GM10266 (cell line): ENCODE data around the gene ZAR1L.
A peak's percentile ranks its signal among the peaks of the same experiment; 100 is the strongest.

Experiments used
- DNase-seq: peaks from one replicate; pipeline ENCODE4 v3.0.0; 2012; ENCODE audit errors: extremely low spot score
- TF ChIP-seq, protein P1 (sequence below): IDR thresholded peaks from 2 replicates; pipeline ENCODE4 v1.5.1; 2012; ENCODE audit warnings: mild to moderate bottlenecking, low read depth; ENCODE audit not compliant: control insufficient read depth, insufficient read depth; ENCODE audit errors: missing control alignments

Gene ZAR1L

DNA sequence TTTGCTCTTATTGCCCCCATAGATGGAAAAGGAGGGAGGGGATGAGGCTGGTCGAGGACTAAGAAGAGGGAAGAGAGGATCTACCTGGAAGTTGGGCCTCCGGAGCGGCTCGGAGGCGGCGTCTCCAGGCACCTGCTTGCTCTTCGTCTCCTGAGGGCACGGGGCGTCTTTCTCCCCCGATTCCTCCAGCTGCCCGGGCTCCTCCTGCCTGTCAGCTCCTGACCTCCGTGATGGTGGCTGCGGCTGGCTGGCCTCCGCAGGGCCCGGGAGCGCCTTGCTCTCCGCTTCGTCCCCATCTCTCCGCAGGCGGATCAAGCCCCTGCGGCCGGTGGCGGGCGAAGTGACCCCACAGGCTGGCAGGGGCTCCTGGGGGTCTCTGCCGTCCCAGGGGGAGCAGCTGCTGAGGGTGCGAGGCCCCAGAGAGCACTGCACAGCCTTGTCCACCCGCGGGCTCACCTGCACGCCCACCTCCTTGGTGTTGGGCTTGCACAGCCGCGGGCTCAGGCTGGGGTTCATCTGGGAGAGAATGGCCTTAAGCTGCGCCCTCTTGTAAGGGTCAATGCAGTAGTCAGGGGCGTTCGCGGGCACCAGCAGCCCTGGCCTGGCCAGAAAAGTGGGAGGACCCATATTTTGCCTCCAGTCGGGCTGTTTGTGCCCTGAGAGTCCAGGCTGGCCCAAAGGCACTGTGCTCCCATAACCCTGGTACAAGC lies 3.8 kb downstream of the ZAR1L start:
- DNase-seq: no peak
- TF ChIP-seq, protein P1, sequence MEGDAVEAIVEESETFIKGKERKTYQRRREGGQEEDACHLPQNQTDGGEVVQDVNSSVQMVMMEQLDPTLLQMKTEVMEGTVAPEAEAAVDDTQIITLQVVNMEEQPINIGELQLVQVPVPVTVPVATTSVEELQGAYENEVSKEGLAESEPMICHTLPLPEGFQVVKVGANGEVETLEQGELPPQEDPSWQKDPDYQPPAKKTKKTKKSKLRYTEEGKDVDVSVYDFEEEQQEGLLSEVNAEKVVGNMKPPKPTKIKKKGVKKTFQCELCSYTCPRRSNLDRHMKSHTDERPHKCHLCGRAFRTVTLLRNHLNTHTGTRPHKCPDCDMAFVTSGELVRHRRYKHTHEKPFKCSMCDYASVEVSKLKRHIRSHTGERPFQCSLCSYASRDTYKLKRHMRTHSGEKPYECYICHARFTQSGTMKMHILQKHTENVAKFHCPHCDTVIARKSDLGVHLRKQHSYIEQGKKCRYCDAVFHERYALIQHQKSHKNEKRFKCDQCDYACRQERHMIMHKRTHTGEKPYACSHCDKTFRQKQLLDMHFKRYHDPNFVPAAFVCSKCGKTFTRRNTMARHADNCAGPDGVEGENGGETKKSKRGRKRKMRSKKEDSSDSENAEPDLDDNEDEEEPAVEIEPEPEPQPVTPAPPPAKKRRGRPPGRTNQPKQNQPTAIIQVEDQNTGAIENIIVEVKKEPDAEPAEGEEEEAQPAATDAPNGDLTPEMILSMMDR: no peak

DNA sequence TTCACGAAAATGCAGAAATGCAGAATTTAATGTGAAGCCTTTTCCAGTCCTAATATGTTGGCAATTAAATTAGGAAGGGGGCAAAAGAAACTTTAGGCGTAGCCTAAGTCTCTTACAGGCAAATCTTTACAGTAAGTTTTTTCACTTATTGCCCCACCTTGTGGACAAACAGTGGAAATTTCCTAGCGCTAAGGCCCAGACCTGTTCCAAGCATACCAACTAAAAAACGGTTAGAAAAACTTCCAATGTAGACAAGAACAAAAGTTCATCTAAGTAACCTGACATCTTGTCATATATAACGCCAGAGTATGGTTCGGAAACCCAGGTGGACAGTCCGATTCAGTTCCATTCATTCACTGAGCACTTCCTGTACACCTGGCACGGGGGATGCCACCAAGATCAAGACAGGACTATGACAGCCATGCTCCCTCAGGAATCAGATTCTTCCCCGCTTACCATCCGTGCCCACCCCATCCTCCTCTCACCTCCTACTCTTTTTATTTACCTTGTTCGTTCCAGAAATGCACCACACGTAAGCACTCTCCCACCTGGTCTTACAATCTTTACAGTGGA lies 4.9 kb downstream of the ZAR1L start:
- peak; percentile 59 for DNase-seq
- TF ChIP-seq, protein P1: peak; percentile 73

DNA sequence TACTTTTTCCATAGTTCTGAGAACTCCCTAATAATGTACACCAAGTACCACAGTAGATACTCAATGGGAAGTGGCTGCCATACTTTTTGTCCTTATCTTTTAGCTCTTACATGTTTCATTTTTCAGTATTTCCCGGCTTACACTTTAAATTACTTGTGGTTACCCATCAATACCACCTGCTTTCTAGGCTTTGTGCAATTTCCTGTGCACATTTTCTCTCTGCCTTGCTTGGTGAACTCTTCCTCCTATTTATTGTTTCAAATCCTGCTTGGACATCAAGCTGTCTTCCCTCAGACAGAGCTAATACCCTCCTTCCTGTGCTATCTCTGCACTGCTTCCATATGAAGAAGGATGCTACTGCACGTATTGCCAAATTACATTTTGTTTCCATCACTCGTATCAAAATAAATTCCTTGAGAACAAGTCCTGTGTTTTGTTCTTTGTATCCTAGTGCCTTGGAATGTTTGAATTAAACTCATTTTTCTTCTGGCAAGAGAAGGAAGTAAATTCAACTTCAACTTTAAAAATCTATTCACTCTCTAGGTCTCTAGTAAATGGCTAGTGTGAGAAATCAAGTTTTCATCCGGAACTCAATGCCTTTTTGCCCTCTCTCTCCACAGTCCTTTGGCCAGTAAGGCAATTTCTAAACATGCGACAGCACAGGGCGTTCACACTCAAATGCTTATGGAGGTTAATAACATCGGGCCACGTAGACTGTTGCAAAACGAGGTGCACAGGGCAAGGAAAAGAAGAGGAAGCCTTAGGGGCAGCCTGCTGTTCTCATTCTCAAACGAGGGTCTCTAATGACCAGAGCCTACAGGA lies 5.6 kb downstream of the ZAR1L start:
- DNase-seq: no peak
- TF ChIP-seq, protein P1: no peak

DNA sequence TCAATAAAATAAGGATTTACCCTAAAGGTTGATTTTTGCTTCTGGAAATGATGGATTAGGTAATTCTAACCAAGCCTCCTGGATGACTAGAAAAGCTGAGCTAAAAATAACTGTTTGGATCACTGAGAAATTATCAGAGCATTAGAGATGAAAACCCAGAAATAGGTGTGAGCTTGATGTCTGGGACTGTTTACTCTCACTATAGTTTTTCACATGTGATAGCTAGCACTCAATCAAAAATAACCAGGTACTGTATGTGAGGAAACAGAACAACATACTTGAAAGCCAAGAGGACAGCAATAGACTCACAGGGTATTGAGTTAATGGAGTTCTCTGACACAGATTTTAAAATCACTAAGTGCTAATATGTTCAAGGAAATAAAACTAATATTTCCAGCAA lies 9.5 kb downstream of the ZAR1L start:
- TF ChIP-seq, protein P1: no peak
- no peak for DNase-seq

- TF ChIP-seq, protein P1: no peak
- DNase-seq: no peak
These were observed 12.7 kb downstream of the ZAR1L start for GRCh38 chr13:32302461-32302860.

GRCh38 chr13:32300920-32301319 lies 14.2 kb downstream of the ZAR1L start:
- DNase-seq: no peak
- TF ChIP-seq, protein P1: no peak

- TF ChIP-seq, protein P1: no peak
These were observed 14.8 kb downstream of the ZAR1L start for GRCh38 chr13:32300406-32300805.

More at GRCh38 chr13:32300406-32300805, 14.8 kb downstream of the ZAR1L start:
- DNase-seq: no peak
